GM23338 (cell line): Measurements from ENCODE around the gene BMX. TPM values are rescaled to one million over a fixed set of nuclear protein-coding genes. Genes with fewer than 3 reads are reported as not detected.

Source experiments
- ATAC-seq: fragments of 200-7000 bp; cut with Tn5 transposase; 3 replicates; pipeline ENCODE4 v1.9.1; 2020
- DNase-seq: peaks from one replicate; pipeline ENCODE4 v3.0.0-alpha.2; 2015; ENCODE audit warnings: low spot score
- H2AFZ ChIP-seq: fragments of 200-600 bp; sonication (generic); 2 replicates; pipeline ENCODE4 v1.8.0; 2016; ENCODE audit warnings: antibody characterized with exemption, mild to moderate bottlenecking, moderate library complexity
- H3F3A ChIP-seq: fragments of 200-600 bp; sonication (generic); replicated peaks from 2 replicates; pipeline ENCODE4 v1.8.0; 2017; ENCODE audit warnings: antibody characterized with exemption, mixed run types, low read depth
- H3K27ac ChIP-seq: fragments of 200-600 bp; sonication (generic); 2 replicates; pipeline ENCODE4 v1.6.1; 2016; ENCODE audit warnings: low read depth
- H3K27me3 ChIP-seq: fragments of 200-600 bp; sonication (generic); 2 replicates; pipeline ENCODE4 v1.8.0; 2016; ENCODE audit warnings: mild to moderate bottlenecking, mixed run types, moderate library complexity; ENCODE audit not compliant: insufficient read depth
- H3K36me3 ChIP-seq: fragments of 200-600 bp; sonication (generic); 2 replicates; pipeline ENCODE4 v1.8.0; 2016; ENCODE audit warnings: mild to moderate bottlenecking; ENCODE audit not compliant: insufficient read depth
- H3K4me1 ChIP-seq: fragments of 200-600 bp; sonication (generic); 2 replicates; pipeline ENCODE4 v1.8.0; 2016; ENCODE audit warnings: mild to moderate bottlenecking, moderate library complexity; ENCODE audit not compliant: insufficient read depth
- H3K4me2 ChIP-seq: fragments of 200-600 bp; sonication (generic); 2 replicates; pipeline ENCODE4 v1.7.1; 2017; ENCODE audit warnings: mixed run types
- H3K4me3 ChIP-seq: fragments of 200-600 bp; sonication (generic); 2 replicates; pipeline ENCODE4 v1.6.1; 2016; ENCODE audit warnings: mixed run types
- H3K79me2 ChIP-seq: fragments of 200-600 bp; sonication (generic); replicated peaks from 2 replicates; pipeline ENCODE4 v1.8.0; 2017; ENCODE audit warnings: mild to moderate bottlenecking; ENCODE audit not compliant: insufficient read depth
- H3K9me2 ChIP-seq: fragments of 200-600 bp; sonication (generic); 2 replicates; pipeline ENCODE4 v1.8.0; 2017; ENCODE audit not compliant: insufficient read depth
- H4K20me1 ChIP-seq: fragments of 200-600 bp; sonication (generic); replicated peaks from 2 replicates; pipeline ENCODE4 v1.8.0; 2017; ENCODE audit warnings: mild to moderate bottlenecking; ENCODE audit not compliant: insufficient read depth
- H3K27ac Mint-ChIP-seq: 2 replicates; pipeline ENCODE4 v1.8.0; 2020; ENCODE audit warnings: inconsistent platforms, mild to moderate bottlenecking, moderate library complexity, mixed read lengths
- H3K27me3 Mint-ChIP-seq: 3 replicates; pipeline ENCODE4 v1.8.0; 2022; ENCODE audit warnings: low read depth, mild to moderate bottlenecking, moderate library complexity, mixed read lengths, inconsistent platforms; ENCODE audit not compliant: insufficient read depth, poor library complexity
- H3K36me3 Mint-ChIP-seq: 3 replicates; pipeline ENCODE4 v1.8.0; 2021; ENCODE audit warnings: low read depth, mild to moderate bottlenecking, inconsistent platforms, moderate library complexity, mixed read lengths
- H3K4me1 Mint-ChIP-seq: 3 replicates; pipeline ENCODE4 v1.8.0; 2020; ENCODE audit warnings: mild to moderate bottlenecking, inconsistent platforms, mixed read lengths
- H3K4me3 Mint-ChIP-seq: 3 replicates; pipeline ENCODE4 v1.8.0; 2021; ENCODE audit warnings: moderate library complexity, mild to moderate bottlenecking, inconsistent platforms, mixed read lengths
- H3K9me3 Mint-ChIP-seq: 3 replicates; pipeline ENCODE4 v1.8.0; 2020; ENCODE audit warnings: moderate library complexity, mild to moderate bottlenecking, inconsistent platforms, mixed read lengths
- CREB1 ChIP-seq: fragments of 250-450 bp; sonication (Bioruptor Pico); IDR thresholded peaks from 2 replicates; pipeline ENCODE4 v1.5.0; 2020; ENCODE audit warnings: low read depth, mild to moderate bottlenecking, moderate library complexity
- EZH2 ChIP-seq: fragments of 200-600 bp; sonication (generic); IDR thresholded peaks from one replicate; pipeline ENCODE4 v1.8.0; 2017; ENCODE audit warnings: antibody characterized with exemption, mild to moderate bottlenecking, low read depth; ENCODE audit not compliant: unreplicated experiment
- JUNB ChIP-seq: IDR thresholded peaks from one replicate; pipeline ENCODE4 v1.6.1; 2016; ENCODE audit warnings: antibody characterized with exemption; ENCODE audit not compliant: unreplicated experiment
- NANOG ChIP-seq: IDR thresholded peaks from 2 replicates; pipeline ENCODE4 v1.6.1; 2016; ENCODE audit warnings: antibody characterized with exemption, borderline replicate concordance
- POLR2AphosphoS5 ChIP-seq: IDR thresholded peaks from 2 replicates; pipeline ENCODE4 v1.6.1; 2016; ENCODE audit warnings: antibody characterized with exemption, low read depth
- STAT1 ChIP-seq: IDR thresholded peaks from one replicate; pipeline ENCODE4 v1.6.1; 2016; ENCODE audit warnings: antibody characterized with exemption; ENCODE audit not compliant: unreplicated experiment
- polyA plus RNA-seq: library from polyadenylated mRNA; unstranded; fragments of >200 nt; fragmentation: Nextera tagmentation; extraction: Ambion mirVana; gene quantifications from 2 replicates; pipeline ENCODE4 v1.2.1, GENCODE V29; 2016
- total RNA-seq: library from RNA; depleted of rRNA; stranded (reverse); fragments of >200 nt; shearing (Covaris generic); gene quantifications from 2 replicates; pipeline ENCODE4 v1.2.3, GENCODE V29; 2014
- TF ChIP-seq, protein P1 (sequence below): fragments of 250-450 bp; sonication (Bioruptor Pico); IDR thresholded peaks from 2 replicates; pipeline ENCODE4 v1.5.0; 2020; ENCODE audit warnings: mild to moderate bottlenecking, moderate library complexity
- TF ChIP-seq, protein P2 (sequence below): IDR thresholded peaks from 2 replicates; pipeline ENCODE4 v1.6.1; 2016; ENCODE audit warnings: antibody characterized with exemption

BMX gene
- total and polyA plus RNA-seq, 2 experiments from 2014 or later: not detected

DNA sequence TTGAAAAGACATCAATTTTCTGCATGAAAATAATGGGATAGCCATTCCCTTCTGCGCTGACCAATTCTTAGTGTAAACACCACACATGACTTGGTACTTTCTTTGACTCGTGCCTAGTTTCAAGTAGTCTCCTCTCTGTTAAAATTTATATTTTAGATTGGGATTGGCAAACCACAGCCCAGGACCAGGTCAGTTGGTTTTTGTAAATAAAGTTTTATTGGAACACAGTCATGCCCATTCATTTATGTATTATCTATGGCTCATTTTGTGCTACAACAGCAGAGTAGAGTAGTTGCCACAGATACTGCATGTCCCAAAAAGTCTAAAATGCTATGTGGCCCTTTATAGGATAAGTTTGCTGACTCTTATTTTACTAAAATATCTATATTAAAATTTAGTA lies 46.7 kb downstream of the BMX start (continued):
- TF ChIP-seq, protein P1, sequence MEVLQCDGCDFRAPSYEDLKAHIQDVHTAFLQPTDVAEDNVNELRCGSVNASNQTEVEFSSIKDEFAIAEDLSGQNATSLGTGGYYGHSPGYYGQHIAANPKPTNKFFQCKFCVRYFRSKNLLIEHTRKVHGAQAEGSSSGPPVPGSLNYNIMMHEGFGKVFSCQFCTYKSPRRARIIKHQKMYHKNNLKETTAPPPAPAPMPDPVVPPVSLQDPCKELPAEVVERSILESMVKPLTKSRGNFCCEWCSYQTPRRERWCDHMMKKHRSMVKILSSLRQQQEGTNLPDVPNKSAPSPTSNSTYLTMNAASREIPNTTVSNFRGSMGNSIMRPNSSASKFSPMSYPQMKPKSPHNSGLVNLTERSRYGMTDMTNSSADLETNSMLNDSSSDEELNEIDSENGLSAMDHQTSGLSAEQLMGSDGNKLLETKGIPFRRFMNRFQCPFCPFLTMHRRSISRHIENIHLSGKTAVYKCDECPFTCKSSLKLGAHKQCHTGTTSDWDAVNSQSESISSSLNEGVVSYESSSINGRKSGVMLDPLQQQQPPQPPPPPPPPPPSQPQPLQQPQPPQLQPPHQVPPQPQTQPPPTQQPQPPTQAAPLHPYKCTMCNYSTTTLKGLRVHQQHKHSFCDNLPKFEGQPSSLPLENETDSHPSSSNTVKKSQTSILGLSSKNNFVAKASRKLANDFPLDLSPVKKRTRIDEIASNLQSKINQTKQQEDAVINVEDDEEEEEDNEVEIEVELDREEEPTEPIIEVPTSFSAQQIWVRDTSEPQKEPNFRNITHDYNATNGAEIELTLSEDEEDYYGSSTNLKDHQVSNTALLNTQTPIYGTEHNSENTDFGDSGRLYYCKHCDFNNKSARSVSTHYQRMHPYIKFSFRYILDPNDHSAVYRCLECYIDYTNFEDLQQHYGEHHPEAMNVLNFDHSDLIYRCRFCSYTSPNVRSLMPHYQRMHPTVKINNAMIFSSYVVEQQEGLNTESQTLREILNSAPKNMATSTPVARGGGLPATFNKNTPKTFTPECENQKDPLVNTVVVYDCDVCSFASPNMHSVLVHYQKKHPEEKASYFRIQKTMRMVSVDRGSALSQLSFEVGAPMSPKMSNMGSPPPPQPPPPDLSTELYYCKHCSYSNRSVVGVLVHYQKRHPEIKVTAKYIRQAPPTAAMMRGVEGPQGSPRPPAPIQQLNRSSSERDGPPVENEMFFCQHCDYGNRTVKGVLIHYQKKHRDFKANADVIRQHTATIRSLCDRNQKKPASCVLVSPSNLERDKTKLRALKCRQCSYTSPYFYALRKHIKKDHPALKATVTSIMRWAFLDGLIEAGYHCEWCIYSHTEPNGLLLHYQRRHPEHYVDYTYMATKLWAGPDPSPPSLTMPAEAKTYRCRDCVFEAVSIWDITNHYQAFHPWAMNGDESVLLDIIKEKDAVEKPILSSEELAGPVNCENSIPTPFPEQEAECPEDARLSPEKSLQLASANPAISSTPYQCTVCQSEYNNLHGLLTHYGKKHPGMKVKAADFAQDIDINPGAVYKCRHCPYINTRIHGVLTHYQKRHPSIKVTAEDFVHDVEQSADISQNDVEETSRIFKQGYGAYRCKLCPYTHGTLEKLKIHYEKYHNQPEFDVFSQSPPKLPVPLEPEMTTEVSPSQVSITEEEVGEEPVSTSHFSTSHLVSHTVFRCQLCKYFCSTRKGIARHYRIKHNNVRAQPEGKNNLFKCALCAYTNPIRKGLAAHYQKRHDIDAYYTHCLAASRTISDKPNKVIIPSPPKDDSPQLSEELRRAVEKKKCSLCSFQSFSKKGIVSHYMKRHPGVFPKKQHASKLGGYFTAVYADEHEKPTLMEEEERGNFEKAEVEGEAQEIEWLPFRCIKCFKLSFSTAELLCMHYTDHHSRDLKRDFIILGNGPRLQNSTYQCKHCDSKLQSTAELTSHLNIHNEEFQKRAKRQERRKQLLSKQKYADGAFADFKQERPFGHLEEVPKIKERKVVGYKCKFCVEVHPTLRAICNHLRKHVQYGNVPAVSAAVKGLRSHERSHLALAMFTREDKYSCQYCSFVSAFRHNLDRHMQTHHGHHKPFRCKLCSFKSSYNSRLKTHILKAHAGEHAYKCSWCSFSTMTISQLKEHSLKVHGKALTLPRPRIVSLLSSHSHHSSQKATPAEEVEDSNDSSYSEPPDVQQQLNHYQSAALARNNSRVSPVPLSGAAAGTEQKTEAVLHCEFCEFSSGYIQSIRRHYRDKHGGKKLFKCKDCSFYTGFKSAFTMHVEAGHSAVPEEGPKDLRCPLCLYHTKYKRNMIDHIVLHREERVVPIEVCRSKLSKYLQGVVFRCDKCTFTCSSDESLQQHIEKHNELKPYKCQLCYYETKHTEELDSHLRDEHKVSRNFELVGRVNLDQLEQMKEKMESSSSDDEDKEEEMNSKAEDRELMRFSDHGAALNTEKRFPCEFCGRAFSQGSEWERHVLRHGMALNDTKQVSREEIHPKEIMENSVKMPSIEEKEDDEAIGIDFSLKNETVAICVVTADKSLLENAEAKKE: no peak
- TF ChIP-seq EZH2: no peak
- TF ChIP-seq, protein P2, sequence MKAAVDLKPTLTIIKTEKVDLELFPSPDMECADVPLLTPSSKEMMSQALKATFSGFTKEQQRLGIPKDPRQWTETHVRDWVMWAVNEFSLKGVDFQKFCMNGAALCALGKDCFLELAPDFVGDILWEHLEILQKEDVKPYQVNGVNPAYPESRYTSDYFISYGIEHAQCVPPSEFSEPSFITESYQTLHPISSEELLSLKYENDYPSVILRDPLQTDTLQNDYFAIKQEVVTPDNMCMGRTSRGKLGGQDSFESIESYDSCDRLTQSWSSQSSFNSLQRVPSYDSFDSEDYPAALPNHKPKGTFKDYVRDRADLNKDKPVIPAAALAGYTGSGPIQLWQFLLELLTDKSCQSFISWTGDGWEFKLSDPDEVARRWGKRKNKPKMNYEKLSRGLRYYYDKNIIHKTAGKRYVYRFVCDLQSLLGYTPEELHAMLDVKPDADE: no peak
- TF ChIP-seq NANOG: no peak
- TF ChIP-seq JUNB: no peak
- no peak for TF ChIP-seq CREB1 (CRISPR knock-in tag)

DNA sequence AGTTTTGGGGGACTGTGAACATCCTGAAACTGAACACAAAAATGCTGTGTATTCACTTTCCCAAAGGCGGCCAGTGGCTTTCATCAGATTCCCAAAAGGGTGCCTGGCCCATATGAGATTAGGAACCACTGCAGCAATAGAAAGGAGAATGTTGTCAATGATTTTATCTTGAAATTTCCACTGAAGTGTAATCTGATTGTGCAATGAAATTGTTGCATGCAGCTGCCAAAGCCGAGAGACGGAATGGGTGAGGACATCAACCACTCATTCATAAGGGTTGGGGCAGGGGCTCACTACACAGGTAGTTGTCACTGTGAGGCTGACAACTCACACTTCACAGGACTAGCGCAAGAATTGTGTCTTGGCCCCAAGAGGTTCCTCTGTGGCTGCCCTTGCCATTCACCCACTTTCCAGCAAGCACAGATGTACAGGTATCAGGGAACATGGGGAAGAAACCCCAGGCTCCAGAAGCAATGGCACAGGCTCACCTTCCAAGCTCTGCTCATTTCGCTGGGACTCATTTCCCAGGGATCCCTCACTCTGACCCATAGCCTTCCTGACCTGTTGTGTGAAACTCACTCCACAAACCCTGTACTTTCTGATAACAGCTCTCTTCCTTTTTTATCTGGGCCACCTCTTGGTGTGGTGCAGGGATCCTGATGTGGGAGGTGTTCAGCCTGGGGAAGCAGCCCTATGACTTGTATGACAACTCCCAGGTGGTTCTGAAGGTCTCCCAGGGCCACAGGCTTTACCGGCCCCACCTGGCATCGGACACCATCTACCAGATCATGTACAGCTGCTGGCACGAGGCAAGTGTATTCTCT lies 48.8 kb downstream of the BMX start:
- Histone ChIP-seq H3K79me2 (no peaks in the 10 kb centered on the region), H3K4me1 (no peaks in the 10 kb centered on the region), H3K36me3 (no peaks in the 10 kb centered on the region), H3F3A (no peaks in the 10 kb centered on the region), H4K20me1 (no peaks in the 10 kb centered on the region), H3K4me2 (no peak overlapping the region), H3K9me2 (no peaks in the 10 kb centered on the region), H3K27me3 (no peaks in the 10 kb centered on the region), H3K4me3 (no peak overlapping the region), H2AFZ (no peak overlapping the region), H3K27ac (no peak overlapping the region)
- ATAC-seq (no peak), DNase-seq (no peak)
- H3K9me3 Mint-ChIP-seq: no peaks in the 10 kb centered on the region
- H3K27ac Mint-ChIP-seq: no peak overlapping the region
- no peaks in the 10 kb centered on the region for H3K27me3 Mint-ChIP-seq
- no peak overlapping the region for H3K4me3 Mint-ChIP-seq
- H3K36me3 Mint-ChIP-seq: no peaks in the 10 kb centered on the region
- H3K4me1 Mint-ChIP-seq: peaks cover 5% of the 10 kb centered on the region; the same call in 2 of the 3 replicates
- TF ChIP-seq JUNB (no peak), STAT1 (no peak), POLR2AphosphoS5 (no peak), CREB1 (CRISPR knock-in tag) (no peak)
- TF ChIP-seq, protein P1: no peak
